ENCODE measurements around the gene ABHD16B. TPM values are rescaled to one million over a fixed set of nuclear protein-coding genes. Genes with fewer than 3 reads are reported as not detected.
A peak's percentile ranks its signal among the peaks of the same experiment; 100 is the strongest.

Gene ABHD16B
- total and polyA plus RNA-seq, 2 of the 13 experiments (the other 11 are each of a cell fraction or from before 2014, with no cell fraction given) = not detected

GRCh38 chr20:63858393-63859165 is 2.7 kb upstream of the ABHD16B start (continued):
- TF ChIP-seq SNAPC4 (CRISPR knock-in tag; IDR thresholded peaks at IDR 0.05) (no peak), HNF1B (CRISPR knock-in tag; IDR thresholded peaks at IDR 0.05) (no peak; the same call in none of the 2 replicates), KLF9 (CRISPR knock-in tag; IDR thresholded peaks at IDR 0.05; ENCODE audit: low read depth) (peak; percentile 33; the same call in 1 of the 2 replicates), AGO2 (optimal IDR thresholded peaks at IDR 0.05; ENCODE audit: low read depth, low read length) (peak; percentile 98), HNRNPK (IDR thresholded peaks at IDR 0.05; ENCODE audit: low read depth, low read length, poor library complexity, severe bottlenecking) (no peak), ZNF644 (CRISPR knock-in tag; IDR thresholded peaks at IDR 0.05; ENCODE audit: low read depth) (no peak), ZNF562 (CRISPR knock-in tag; IDR thresholded peaks at IDR 0.05; ENCODE audit: borderline replicate concordance) (no peak), ZNF180 (CRISPR knock-in tag; IDR thresholded peaks at IDR 0.05; ENCODE audit: borderline replicate concordance, low read depth) (no peak), KAT2B (IDR thresholded peaks at IDR 0.05; ENCODE audit: borderline replicate concordance, low read depth, low read length) (no peak), ZNF446 (CRISPR knock-in tag; IDR thresholded peaks at IDR 0.05) (no peak), ZNF598 (CRISPR knock-in tag; IDR thresholded peaks at IDR 0.05; ENCODE audit: borderline replicate concordance) (0 out of 2 replicates have a peak, but pooled peaks have one; percentile 14), ZNF496 (CRISPR knock-in tag; IDR thresholded peaks at IDR 0.05; ENCODE audit: insufficient replicate concordance) (no peak), ZBTB3 (CRISPR knock-in tag; IDR thresholded peaks at IDR 0.05; ENCODE audit: borderline replicate concordance, low read depth) (no peak), ZNF782 (CRISPR knock-in tag; IDR thresholded peaks at IDR 0.05; ENCODE audit: borderline replicate concordance) (peak; percentile 52; the same call in 1 of the 2 replicates), AHR (CRISPR knock-in tag; IDR thresholded peaks at IDR 0.05) (no peak; the same call in 1 of the 2 replicates), PAWR (CRISPR knock-in tag; IDR thresholded peaks at IDR 0.05; ENCODE audit: borderline replicate concordance) (no peak)
- TF ChIP-seq, protein P1, sequence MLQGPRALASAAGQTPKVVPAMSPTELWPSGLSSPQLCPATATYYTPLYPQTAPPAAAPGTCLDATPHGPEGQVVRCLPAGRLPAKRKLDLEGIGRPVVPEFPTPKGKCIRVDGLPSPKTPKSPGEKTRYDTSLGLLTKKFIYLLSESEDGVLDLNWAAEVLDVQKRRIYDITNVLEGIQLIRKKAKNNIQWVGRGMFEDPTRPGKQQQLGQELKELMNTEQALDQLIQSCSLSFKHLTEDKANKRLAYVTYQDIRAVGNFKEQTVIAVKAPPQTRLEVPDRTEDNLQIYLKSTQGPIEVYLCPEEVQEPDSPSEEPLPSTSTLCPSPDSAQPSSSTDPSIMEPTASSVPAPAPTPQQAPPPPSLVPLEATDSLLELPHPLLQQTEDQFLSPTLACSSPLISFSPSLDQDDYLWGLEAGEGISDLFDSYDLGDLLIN (CRISPR knock-in tag; IDR thresholded peaks at IDR 0.05; ENCODE audit: borderline replicate concordance) = no peak
- TF ChIP-seq, protein P2, sequence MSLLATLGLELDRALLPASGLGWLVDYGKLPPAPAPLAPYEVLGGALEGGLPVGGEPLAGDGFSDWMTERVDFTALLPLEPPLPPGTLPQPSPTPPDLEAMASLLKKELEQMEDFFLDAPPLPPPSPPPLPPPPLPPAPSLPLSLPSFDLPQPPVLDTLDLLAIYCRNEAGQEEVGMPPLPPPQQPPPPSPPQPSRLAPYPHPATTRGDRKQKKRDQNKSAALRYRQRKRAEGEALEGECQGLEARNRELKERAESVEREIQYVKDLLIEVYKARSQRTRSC (CRISPR knock-in tag; IDR thresholded peaks at IDR 0.05; ENCODE audit: low read depth) = no peak

All from HepG2 (cell line).